Stimulated activated naive CD8-positive, alpha-beta T cell treated with anti-CD3 and anti-CD28 coated beads, Interleukin-15, amount 100 ng/mL, for 72 hours (primary cell): ENCODE data around the gene VTI1A.

Source experiments
- ATAC-seq: fragments of 150-1000 bp; cut with Tn5 transposase; 2 replicates; pipeline ENCODE4 v1.10.0; 2021; ENCODE audit warnings: mild to moderate bottlenecking, moderate library complexity
- DNase-seq, 2 donors: peaks; one replicate each; pipeline ENCODE4 v3.0.0; 2021 to 2022
- H3K27ac Mint-ChIP-seq, 2 donors: one replicate each; pipeline ENCODE4 v1.8.0; 2022; ENCODE audit warnings: mild to moderate bottlenecking in 2 of 2, mixed read lengths in 2 of 2, moderate library complexity in 2 of 2
- H3K27me3 Mint-ChIP-seq: one replicate; pipeline ENCODE4 v1.8.0; 2022; ENCODE audit warnings: mixed read lengths
- H3K4me1 Mint-ChIP-seq: one replicate; pipeline ENCODE4 v1.8.0; 2022; ENCODE audit warnings: mild to moderate bottlenecking, mixed read lengths
- H3K4me3 Mint-ChIP-seq, 2 donors: one replicate each; pipeline ENCODE4 v1.8.0; 2022; ENCODE audit warnings: mild to moderate bottlenecking in 2 of 2, mixed read lengths in 2 of 2, moderate library complexity in 1 of 2
- H3K9me3 Mint-ChIP-seq, 2 donors: one replicate each; pipeline ENCODE4 v1.8.0; 2022; ENCODE audit warnings: mixed read lengths in 2 of 2

VTI1A gene

GRCh38 chr10:112793202-112793921, 346.3 kb downstream of the VTI1A start:
- H3K4me3 Mint-ChIP-seq = no peak overlapping the region
- no peak for ATAC-seq
- H3K9me3 Mint-ChIP-seq = peaks cover 13 to 26% of the 10 kb centered on the region in 2 donors
- no peak overlapping the region for H3K27ac Mint-ChIP-seq
- DNase-seq = no peak
- H3K27me3 Mint-ChIP-seq = no peaks in the 10 kb centered on the region
- H3K4me1 Mint-ChIP-seq = peaks cover 8% of the 10 kb centered on the region

DNA sequence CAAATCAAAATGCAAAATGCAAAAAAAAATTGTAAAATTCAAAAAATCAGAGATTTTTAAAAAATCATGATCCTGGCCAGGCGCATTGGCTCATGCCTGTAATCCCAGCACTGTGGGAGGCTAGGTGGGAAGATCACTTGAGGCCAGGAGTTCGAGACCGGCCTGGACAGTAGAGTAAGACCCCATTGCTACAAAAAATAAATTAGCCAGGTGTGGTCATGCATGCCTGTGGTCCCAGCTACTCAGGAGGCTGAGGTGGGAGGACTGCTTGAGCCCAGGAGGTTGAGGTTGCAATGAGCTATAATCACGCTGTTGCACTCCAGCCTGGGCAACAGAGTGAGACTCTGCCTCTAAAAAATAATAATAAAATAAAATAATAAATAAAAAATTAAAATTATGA, 347.2 kb downstream of the VTI1A start:
- DNase-seq = no peak
- Mint-ChIP-seq H3K9me3 (peaks cover 8 to 17% of the 10 kb centered on the region in 2 donors), H3K4me1 (peaks cover 8% of the 10 kb centered on the region), H3K27ac (no peak overlapping the region), H3K27me3 (no peaks in the 10 kb centered on the region), H3K4me3 (no peak overlapping the region)
- no peak for ATAC-seq

DNA sequence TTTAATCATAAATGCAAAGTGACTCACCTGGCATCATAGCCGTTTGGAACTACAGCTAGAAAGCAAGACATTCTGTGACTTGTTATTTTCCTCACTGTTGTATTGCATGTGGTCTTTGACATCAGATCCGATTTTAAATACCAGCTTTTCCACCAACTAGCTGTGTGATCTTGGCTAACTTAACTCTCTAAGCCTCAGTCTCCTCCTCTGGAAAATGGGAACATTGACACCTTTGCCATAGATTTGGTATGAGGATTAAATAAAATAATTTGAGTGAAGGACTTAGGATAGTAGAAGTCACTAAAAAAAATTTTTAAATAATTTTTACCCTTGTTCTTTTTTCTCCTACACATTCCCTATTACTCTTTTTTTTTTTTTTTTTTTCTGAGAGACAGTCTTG, 348.1 kb downstream of the VTI1A start:
- Mint-ChIP-seq H3K27me3 (no peaks in the 10 kb centered on the region), H3K4me1 (peaks cover 3% of the 10 kb centered on the region), H3K27ac (no peak overlapping the region), H3K9me3 (peaks cover 0 to 9% of the 10 kb centered on the region in 2 donors), H3K4me3 (no peak overlapping the region)
- ATAC-seq (no peak), DNase-seq (no peak)

- no peak overlapping the region for H3K4me3 Mint-ChIP-seq
- no peaks in the 10 kb centered on the region for H3K4me1 Mint-ChIP-seq
- no peak overlapping the region for H3K27ac Mint-ChIP-seq
- ATAC-seq (no peak), DNase-seq (no peak)
- no peaks in the 10 kb centered on the region for H3K27me3 Mint-ChIP-seq
- no peaks in the 10 kb centered on the region for H3K9me3 Mint-ChIP-seq
Observed at GRCh38 chr10:112797197-112797596, 350.2 kb downstream of the VTI1A start.

DNA sequence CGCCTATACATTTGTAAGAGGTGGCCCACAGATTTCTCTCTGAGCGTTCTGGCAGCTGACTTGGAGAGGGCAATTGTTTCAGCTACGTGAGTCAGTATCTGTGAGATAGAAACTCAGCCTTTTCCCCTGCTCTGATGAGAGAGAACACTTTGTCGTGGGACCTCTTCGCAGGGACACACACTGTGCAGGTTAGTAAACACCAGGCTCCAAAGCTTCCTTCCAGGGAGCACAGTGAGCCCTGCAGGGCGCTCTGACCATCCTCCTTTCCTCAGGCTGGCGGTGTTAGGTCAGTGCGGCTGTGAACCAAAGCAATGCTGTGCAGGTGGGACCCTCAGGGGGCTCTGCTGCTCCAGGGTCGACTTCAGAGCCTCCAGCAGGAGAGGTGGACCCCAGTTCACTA, 350.8 kb downstream of the VTI1A start:
- DNase-seq (no peak), ATAC-seq (no peak)
- H3K27me3 Mint-ChIP-seq = no peaks in the 10 kb centered on the region
- no peak overlapping the region for H3K4me3 Mint-ChIP-seq
- H3K27ac Mint-ChIP-seq = no peak overlapping the region
- no peaks in the 10 kb centered on the region for H3K9me3 Mint-ChIP-seq
- H3K4me1 Mint-ChIP-seq = no peaks in the 10 kb centered on the region

- DNase-seq = no peak
Observed at GRCh38 chr10:112799038-112799437, 352.0 kb downstream of the VTI1A start.

GRCh38 chr10:112799726-112800510, 352.9 kb downstream of the VTI1A start:
- H3K27ac Mint-ChIP-seq = peak overlapping the region in 1 of 2 donors; percentile 79
- DNase-seq = no peak
- ATAC-seq = no peak
- H3K4me3 Mint-ChIP-seq = no peak overlapping the region
- no peaks in the 10 kb centered on the region for H3K4me1 Mint-ChIP-seq
- no peaks in the 10 kb centered on the region for H3K27me3 Mint-ChIP-seq
- no peaks in the 10 kb centered on the region for H3K9me3 Mint-ChIP-seq

More at GRCh38 chr10:112799038-112799437, 352.0 kb downstream of the VTI1A start:
- H3K4me3 Mint-ChIP-seq = no peak overlapping the region
- H3K9me3 Mint-ChIP-seq = no peaks in the 10 kb centered on the region
- peak overlapping the region in 1 of 2 donors; percentile 21 for H3K27ac Mint-ChIP-seq
- H3K27me3 Mint-ChIP-seq = no peaks in the 10 kb centered on the region
- no peak for ATAC-seq
- no peaks in the 10 kb centered on the region for H3K4me1 Mint-ChIP-seq

DNA sequence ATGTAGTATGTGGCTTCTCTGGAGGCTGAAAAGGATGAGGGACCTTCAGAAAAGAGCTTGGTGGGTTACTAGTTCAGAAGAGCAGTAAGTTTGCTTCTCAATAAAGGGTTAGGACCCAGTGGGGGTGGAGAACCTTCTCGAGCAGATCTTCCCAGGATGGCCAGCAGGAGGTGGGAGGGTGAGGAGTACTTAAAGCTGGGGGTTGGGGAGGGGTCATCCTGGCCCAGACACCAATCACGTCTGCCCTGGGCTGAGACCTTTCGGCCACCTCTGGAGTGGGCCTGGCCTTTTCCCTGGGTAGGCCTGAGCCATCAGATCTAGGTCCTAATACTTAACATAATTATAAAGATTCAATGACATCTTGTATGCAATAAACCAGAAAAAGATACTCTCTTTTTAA, 354.0 kb downstream of the VTI1A start:
- H3K4me1 Mint-ChIP-seq = no peaks in the 10 kb centered on the region
- DNase-seq (no peak), ATAC-seq (no peak)
- H3K9me3 Mint-ChIP-seq = no peaks in the 10 kb centered on the region
- no peak overlapping the region for H3K4me3 Mint-ChIP-seq
- no peak overlapping the region for H3K27ac Mint-ChIP-seq
- no peaks in the 10 kb centered on the region for H3K27me3 Mint-ChIP-seq

DNA sequence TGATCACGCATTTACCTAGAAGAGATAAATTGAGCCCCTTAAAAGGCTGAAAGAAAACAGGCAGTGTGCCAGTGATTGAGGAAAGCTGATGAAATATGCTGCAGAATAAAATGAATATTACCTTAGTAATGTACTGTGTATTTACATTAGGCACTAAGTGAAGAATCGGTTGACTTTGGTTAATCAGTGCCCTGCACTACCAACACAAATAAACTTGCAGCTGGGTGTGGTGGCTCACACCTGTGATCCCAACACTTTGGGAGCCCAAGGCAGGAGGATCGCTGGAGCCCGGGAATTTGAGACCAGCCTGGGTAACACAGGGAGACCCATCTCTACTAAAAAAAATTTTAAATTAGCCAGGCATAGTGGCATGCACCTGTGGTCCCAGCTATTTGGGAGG, 354.7 kb downstream of the VTI1A start:
- DNase-seq = no peak
- Mint-ChIP-seq H3K4me3 (no peak overlapping the region), H3K27me3 (no peaks in the 10 kb centered on the region), H3K9me3 (no peaks in the 10 kb centered on the region), H3K27ac (no peak overlapping the region), H3K4me1 (no peaks in the 10 kb centered on the region)
- ATAC-seq = no peak

GRCh38 chr10:112802411-112803022, 355.5 kb downstream of the VTI1A start:
- Mint-ChIP-seq H3K9me3 (no peaks in the 10 kb centered on the region), H3K27ac (no peak overlapping the region), H3K4me3 (no peak overlapping the region), H3K4me1 (no peaks in the 10 kb centered on the region), H3K27me3 (no peaks in the 10 kb centered on the region)
- DNase-seq (no peak), ATAC-seq (no peak)

- H3K4me1 Mint-ChIP-seq = no peaks in the 10 kb centered on the region
Observed at GRCh38 chr10:112803961-112804401, 357.0 kb downstream of the VTI1A start.

DNA sequence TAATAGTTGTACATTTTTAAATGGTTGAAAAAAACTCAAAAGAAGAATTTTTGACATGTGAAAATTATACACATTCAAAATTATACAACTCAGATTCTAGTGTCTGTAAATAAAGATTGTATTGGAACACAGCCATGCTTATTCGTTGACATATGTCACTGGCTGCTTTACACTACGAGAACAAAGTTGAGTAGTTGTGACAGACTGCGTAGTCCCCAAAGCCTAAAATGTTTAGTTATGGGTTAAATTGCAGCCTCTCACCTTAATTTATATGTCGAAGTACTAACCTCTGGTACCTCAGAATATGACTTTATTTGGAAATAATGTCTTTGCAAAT, 358.2 kb downstream of the VTI1A start:
- Mint-ChIP-seq H3K27ac (no peak overlapping the region), H3K9me3 (no peaks in the 10 kb centered on the region), H3K4me1 (no peaks in the 10 kb centered on the region), H3K27me3 (no peaks in the 10 kb centered on the region), H3K4me3 (no peak overlapping the region)
- DNase-seq (no peak), ATAC-seq (no peak)

More at GRCh38 chr10:112803961-112804401, 357.0 kb downstream of the VTI1A start:
- DNase-seq (no peak), ATAC-seq (no peak)
- no peak overlapping the region for H3K4me3 Mint-ChIP-seq
- no peaks in the 10 kb centered on the region for H3K27me3 Mint-ChIP-seq
- H3K27ac Mint-ChIP-seq = no peak overlapping the region
- H3K9me3 Mint-ChIP-seq = no peaks in the 10 kb centered on the region

DNA sequence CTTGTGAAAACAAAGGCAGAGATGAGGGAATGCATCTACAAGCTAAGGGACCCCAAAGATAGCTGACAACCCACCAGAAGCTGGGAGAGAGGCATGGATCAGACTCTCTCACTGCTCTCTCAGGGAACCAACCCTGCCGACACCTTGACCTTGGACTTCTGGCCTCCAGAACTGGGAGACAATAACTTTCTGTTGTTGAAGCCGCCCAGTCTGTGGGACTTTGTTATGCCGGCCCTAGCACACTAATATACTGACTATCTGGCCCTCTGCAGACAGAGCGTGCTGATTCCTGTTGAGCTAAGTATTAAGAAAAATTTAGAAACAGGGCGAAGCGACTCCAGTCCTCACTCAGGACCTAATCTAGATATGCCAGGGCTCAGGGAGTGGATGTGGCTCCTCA, 358.7 kb downstream of the VTI1A start:
- Mint-ChIP-seq H3K27me3 (no peaks in the 10 kb centered on the region), H3K4me1 (no peaks in the 10 kb centered on the region), H3K9me3 (no peaks in the 10 kb centered on the region), H3K4me3 (no peak overlapping the region), H3K27ac (no peak overlapping the region)
- DNase-seq (no peak), ATAC-seq (no peak)

DNA sequence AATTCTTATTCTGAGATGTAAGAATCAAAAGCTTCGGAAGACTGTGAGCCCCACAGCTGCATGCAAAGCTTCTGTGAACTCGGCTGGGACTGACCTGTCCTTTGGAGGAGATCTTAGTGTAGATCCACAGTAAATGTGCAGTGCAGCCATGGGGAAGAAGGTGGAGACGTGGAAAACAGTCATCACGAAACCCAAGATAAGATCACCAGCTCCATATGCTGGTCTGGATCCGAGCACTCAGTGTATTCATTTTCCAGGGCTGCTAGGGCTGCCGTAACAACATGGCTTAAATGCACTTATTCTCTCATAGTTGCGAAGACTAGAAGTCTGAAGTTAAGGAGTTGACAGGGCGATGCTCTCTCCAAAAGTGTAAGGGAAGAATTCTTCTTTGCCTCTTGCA, 360.0 kb downstream of the VTI1A start:
- no peaks in the 10 kb centered on the region for H3K4me1 Mint-ChIP-seq
- no peaks in the 10 kb centered on the region for H3K9me3 Mint-ChIP-seq
- H3K4me3 Mint-ChIP-seq = no peak overlapping the region
- H3K27ac Mint-ChIP-seq = no peak overlapping the region
- no peak for DNase-seq
- no peak for ATAC-seq
- no peaks in the 10 kb centered on the region for H3K27me3 Mint-ChIP-seq

DNA sequence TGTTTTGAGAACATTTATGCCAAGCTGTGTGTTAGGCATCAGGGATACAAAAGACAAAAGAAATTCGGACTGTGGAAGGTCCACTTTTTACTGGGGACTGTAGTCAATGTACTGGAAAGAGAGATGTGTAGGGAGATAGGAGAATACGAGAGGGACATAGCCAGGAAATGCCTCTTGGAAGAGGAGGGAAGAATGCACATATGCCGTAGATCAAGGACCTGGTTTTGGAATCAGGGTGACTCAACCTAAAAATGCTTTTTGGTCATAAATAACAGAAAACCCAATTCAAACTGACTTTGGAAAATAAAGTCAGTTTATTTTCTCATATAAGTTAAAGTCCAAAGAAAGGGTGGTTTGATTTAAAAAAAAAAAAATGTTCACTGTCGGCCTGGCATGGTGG, 362.7 kb downstream of the VTI1A start:
- Mint-ChIP-seq H3K27me3 (no peaks in the 10 kb centered on the region), H3K9me3 (no peaks in the 10 kb centered on the region), H3K27ac (no peak overlapping the region), H3K4me1 (peaks cover 24% of the 10 kb centered on the region), H3K4me3 (no peak overlapping the region)
- DNase-seq (no peak), ATAC-seq (no peak)

DNA sequence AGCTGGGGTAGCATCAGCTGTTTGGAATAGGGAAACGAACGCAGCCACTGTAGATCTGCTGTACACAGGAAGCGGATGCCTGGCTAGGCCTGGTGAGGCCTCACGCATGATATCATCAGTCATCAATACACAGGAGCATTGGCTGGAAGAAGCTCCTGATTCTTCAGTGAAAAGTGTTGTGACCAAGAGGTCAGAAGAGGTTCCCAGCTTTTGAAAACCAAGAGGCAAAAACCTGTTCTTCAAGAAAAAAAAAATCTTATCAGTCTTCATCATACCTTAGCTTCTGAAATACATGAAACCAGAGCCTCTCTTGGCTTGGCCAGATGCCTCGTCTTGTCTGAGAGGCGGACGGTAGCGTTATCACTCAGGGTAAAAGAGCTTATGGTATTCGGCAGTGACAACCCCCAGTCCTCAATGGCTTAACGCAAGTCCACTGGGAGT, 363.7 kb downstream of the VTI1A start:
- Mint-ChIP-seq H3K4me3 (no peak overlapping the region), H3K4me1 (peaks cover 30% of the 10 kb centered on the region), H3K9me3 (no peaks in the 10 kb centered on the region), H3K27ac (no peak overlapping the region), H3K27me3 (no peaks in the 10 kb centered on the region)
- DNase-seq (no peak), ATAC-seq (no peak)
